GM12872 (cell line): Measurements from ENCODE around the gene IL23R.

Experiments
- TF ChIP-seq, protein P1 (sequence below): IDR thresholded peaks from 3 replicates; pipeline ENCODE4 v1.5.1; 2011; ENCODE audit warnings: low read depth, mild to moderate bottlenecking, low read length, moderate library complexity; ENCODE audit not compliant: insufficient read depth

Gene IL23R

DNA sequence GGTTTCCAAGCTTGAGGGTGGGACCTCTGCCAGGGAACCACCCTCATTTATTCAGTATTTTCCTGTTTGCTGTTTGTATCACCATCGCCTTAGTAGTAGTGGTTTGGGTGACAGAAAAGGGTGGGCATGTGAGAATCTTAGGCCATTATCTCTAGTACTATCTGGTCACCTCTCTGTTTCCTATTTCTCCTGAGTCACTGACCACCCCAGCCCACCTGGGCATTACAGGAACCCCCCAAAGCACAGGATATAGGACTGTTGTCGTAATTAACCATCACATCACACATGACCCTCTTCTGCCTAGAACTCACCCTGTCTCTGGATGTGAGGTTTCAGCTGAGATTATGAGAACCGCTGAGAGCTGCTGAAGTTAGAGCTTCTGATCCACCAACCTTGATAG is 60.4 kb downstream of the IL23R start:
- TF ChIP-seq, protein P1, sequence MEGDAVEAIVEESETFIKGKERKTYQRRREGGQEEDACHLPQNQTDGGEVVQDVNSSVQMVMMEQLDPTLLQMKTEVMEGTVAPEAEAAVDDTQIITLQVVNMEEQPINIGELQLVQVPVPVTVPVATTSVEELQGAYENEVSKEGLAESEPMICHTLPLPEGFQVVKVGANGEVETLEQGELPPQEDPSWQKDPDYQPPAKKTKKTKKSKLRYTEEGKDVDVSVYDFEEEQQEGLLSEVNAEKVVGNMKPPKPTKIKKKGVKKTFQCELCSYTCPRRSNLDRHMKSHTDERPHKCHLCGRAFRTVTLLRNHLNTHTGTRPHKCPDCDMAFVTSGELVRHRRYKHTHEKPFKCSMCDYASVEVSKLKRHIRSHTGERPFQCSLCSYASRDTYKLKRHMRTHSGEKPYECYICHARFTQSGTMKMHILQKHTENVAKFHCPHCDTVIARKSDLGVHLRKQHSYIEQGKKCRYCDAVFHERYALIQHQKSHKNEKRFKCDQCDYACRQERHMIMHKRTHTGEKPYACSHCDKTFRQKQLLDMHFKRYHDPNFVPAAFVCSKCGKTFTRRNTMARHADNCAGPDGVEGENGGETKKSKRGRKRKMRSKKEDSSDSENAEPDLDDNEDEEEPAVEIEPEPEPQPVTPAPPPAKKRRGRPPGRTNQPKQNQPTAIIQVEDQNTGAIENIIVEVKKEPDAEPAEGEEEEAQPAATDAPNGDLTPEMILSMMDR, result no peak

DNA sequence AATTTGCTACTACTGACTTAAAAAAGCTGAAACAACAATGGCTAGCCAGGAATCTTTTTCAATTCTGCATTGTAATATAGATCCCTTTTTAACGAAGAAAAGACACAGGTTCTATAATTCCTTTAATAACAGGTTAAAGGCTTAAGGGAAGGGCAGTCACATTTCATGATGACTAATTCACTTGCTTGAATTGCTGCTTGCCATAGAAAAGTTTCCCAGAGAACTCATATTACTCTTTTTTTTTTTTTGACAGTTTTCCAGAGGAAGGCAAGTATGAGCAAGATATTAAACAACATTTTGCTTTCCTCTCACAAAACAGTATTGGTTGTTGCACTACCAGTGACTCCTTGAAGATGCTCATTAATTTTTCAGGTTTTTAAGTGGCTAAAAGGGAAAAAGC is 60.9 kb downstream of the IL23R start:
- TF ChIP-seq, protein P1, result no peak

DNA sequence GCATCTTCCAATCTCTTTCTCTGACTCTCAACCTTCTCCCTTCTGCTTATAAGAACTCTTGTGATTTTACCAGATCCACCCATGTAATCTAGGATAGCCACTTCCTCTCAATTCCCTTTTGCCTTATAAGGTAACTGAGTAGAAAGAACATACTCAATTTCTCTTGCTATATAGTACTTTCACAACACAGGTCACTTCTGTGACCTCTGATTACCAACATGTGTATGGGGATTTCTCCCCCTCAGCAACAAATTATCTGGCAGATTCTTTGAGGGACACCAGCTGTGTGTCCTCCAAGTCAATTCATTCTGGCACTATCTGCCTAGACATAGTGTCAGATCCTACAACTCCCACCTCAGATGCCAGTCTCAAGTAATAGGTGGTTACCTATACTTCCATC is 62.5 kb downstream of the IL23R start:
- TF ChIP-seq, protein P1, result no peak

DNA sequence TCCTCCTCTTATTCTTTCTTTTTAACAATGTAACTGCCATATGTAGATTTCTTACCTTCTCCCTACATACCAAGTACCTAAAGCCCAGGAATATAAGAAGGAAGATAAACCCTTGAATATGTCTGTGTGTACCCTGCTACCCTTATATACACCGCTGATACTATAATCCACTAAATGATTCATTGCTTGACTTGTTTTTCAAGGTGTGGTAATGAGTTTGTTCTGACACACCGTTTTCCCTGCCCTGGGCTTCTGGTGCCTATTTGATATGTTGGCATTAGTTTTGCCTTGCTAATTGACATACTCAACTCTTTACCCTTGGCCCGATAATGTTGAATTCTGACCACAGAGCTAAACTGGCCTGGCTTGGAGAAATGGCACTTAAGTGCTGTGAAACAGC is 64.3 kb downstream of the IL23R start:
- TF ChIP-seq, protein P1, result no peak

DNA sequence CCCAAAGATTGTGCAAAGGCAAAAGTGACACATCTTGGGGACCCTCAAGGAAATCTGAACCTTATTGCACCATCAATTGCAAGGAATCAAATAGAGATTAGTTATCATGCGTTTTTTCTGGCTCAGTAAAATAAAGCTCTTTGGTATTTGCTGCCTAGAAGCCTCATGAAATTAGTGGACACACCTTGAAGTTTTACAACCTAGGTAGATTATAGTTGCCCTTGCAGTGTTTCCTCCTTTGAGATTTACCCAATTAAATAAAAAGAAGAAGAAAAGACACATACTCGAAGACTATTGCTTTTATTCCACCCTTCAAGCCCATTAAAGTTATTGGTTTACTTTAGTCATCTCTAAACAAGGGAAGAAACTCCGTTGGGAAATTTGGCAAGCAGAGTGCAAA is 70.0 kb downstream of the IL23R start:
- TF ChIP-seq, protein P1, result no peak

DNA sequence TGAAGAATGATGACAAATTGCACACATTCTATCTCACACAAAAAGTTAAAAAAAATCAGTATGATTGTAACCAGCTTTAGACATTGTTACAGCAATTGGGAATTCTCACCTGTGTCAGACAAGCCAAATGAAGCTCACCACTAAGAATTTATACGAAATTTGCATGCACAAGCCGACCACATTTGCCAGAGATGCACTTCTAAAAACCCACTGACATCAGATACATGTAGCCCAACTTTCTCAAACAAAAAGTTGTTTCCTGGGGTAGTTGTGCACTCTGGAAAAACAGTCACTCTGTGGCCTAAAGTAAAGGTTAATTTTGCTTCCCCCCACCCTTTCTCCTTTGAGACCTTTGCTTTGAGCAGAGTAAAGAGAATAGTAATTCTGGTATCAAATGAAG is 73.5 kb downstream of the IL23R start:
- TF ChIP-seq, protein P1, result no peak

DNA sequence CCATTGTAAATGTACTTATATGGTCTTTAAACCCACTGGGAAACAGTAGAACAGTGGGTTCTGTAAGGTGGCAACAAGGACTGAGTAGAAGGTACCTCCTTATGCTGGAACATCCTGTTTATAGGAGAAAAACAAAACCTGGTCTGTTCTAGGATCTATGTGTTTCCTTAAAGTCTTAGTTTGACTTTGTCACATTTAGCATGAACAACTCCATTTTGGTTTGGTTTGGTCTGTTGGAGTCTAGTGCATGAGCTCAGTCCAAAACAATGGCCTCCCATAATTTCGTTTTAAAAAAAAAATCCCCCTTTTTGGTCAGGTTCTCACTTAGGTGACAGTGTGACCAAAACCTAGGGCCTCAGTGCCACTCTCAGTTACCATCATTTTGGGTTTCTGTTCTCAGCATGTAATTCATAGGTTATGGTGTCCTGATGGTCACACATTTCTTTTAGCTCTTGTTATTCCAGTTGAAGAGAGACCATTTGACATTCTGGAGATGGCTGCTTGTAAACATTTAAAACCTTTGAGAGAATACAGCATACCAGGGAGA is 75.0 kb downstream of the IL23R start:
- TF ChIP-seq, protein P1, result no peak
